Measurements from ENCODE around the gene KRTAP22-2.

Gene KRTAP22-2

DNA sequence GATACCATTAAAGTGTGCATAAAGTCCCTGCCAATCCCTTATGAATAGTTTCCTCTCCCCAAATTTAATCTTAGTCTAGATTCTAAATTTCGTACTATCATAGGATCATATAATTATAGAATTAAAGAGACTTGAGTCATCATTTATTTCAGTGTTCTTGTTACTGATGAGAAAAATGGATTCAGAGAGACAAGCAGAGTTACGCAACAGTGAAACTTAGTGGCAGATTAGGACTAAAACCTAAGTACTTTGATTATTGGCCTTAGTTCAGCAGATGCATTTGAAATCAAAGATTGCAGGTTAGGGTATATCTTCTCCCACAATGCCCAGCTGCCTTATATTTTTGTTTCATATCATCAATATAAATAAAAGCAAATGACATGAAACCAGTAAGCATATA lies 28.2 kb downstream of the KRTAP22-2 start:
- DNase-seq: no peak

DNA sequence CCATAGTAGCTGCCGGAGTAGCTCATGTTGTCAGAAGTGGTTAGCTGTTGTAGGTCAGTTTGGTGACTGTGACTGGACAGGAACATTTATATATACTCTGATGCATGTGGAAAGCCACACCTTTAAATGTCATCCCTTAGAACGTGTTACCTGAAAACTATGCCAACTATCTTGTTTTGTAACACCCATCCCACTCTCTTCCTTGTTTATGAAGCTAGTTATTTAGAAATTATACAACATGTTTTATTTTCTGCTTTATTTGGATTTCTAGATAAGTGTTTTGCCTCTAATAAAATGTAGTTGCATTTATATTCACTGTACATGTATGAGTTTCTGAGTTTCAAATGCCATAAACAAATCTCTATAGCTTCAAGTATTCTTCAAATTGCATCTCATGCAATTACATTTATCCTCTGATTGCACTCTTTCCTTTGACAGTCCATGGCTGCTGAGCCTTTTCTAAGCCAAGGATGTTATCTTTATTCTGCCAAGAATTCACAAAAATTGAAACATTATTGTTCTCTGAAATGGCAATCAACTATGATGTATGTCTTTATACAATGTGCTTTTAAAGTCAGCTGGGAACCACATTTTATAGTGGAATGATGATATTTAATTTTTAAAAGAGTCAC lies 28.8 kb downstream of the KRTAP22-2 start, which contains the start of gene KRTAP19-7:
Gene KRTAP19-7 (minus strand): TSS at position 51 of the 632 bp plus-strand sequence. CDS start 25 bp downstream, at position 26.
- no peak for DNase-seq

DNA sequence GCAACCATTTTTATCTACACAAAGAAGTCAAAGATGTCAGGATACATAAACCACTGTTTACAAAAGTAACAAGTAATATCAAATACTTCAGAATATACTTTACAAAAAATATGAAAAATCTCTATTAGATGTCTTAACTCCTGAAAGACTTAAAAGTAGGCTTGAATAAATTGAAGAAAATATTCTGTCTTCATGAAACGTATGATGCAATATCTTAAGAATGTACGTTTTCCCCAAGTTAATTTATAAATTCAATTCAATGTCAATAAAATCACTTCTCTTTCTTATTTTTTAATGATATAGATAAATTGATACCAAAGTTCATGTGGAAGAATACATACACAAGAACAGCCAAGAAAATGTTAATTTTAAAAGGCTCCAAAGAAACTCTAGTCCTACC lies 35.1 kb downstream of the KRTAP22-2 start:
- no peak for DNase-seq

DNA sequence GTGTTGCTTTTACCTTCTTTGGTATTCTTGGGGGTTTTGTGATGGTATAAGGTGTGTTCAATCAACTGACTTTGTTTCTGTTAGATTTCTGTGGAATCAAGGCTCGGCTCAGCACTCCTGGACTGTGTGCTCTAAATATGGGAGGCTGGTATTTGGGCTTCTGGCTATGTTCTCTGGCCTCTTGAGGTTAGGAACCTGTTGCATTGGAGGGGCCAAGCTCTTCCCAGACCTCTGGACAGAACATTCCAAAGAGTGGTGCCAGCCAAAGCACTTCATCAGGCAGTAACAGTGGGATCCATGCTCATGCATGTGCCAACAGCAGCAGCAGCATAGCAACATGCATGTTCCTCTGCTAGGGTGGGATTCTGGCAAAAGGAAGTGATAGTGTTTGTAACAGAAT lies 37.4 kb downstream of the KRTAP22-2 start:
- DNase-seq: no peak

DNA sequence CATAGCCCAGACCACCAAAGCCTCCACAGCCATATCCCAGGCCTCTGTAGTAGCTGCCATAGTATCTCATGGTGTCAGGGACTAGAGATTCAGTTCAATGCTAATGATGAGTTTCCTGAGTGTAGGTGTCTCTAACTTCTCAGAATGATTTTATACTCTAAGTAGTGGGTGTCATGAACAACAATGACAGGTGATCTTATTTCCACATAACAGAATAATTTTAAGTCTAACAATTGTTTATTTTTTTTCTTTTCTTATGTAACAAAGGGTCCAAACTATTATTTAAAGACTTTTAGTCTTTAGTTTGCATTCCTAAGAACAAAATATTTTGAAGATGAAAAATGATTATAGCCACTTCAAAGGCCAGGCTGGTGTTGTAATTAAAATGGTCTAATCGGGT lies 48.4 kb downstream of the KRTAP22-2 start, which contains the start of gene KRTAP19-6:
Gene KRTAP19-6 (minus strand): TSS at position 101 of the 400 bp plus-strand sequence. CDS start 31 bp downstream, at position 70.
- DNase-seq: no peak
